HG02943 (cell line): Measurements from ENCODE around the gene DAB2IP.
"Not testable (repeated sequence)": the region's sequence is repeated elsewhere in the genome, so short reads cannot be mapped to it uniquely, and the experiment has no call there.

Experiments used
- ATAC-seq: cut with Tn5 transposase; IDR thresholded peaks from one replicate; pipeline ENCODE4 v1.9.1; 2021; ENCODE audit warnings: mild to moderate bottlenecking, low read depth, moderate library complexity; ENCODE audit not compliant: unreplicated experiment

The DAB2IP gene

DNA sequence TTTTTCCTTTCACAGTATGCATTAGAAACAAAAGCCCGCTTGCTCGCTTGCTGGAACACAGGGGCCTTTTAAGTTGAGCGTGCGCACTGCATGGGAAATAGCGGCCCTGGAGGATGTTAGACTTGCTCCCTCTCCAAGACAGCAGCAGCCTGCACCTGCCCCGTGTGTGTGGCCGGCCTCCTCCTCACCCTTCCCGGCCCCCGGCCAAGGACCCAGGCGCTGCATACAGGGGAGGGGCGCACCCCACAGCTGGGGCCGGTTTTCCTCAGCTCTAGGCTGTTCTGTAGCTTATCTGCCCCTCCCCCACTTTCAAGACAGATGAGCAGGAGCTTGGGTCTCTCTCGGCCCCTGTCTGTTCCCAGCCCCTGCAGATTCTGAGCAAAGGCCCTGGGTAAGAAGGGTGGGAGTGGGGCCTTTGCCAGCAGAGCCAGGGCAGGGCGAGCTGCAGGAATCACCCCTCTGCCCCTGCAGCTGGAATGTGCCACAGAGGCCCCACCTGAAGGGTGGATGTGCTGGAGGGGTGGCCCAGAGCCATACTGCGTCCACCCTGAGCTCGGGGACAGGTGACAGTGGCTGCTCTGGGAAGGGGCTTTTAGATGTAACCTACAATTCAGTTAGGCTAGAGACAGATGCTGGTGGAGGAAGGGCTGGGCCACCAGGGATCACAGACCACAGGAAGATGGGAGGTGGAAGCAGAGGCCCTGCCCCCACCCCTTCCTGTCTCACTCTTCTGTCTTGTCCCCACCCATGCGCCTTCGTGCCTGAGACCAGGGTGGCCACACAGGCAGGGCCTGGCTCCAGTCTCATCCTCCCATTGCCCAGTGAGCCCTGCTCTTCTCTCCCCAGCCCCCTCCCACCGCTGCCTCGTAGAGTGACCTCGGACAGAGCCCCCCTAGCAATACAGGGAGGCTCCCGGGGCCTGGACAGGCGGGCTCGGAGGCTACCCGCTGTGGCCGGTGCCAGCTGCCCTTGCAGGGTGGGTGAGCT lies 132.4 kb downstream of the DAB2IP start:
- no peak for ATAC-seq

DNA sequence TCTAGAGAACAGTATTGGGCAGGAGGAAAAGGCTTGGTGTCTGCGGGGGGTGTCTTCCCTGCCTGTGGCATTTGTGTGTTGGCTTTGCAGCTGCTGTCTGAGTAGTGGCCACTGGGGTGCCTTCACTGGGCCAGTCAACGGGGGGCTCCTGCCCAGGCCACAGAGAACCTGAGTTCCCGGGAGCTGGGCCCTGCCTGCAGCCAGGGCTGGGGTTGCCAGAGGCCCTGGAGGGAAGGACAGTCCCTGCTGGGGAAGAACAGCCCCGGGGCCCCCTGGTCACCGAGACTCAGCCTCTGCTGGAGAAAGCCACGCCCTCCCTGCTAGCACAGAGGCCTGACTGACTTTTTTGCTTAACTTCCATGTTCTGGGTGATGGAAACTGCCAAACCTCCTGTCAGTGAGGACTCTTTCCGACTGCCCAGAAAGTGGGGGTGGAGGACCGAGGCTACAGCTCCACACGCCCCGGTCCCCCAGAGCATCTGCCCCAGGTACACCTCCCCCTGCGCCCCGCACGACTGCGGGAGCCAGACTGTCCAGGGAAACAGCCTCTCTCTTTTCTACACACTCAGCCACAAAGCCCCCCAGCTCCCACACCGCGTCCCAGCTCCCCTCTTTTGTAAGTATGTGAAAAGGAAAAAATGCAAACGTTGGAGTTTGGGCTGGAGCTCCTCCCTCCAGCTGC lies 133.4 kb downstream of the DAB2IP start:
- ATAC-seq = no peak

DNA sequence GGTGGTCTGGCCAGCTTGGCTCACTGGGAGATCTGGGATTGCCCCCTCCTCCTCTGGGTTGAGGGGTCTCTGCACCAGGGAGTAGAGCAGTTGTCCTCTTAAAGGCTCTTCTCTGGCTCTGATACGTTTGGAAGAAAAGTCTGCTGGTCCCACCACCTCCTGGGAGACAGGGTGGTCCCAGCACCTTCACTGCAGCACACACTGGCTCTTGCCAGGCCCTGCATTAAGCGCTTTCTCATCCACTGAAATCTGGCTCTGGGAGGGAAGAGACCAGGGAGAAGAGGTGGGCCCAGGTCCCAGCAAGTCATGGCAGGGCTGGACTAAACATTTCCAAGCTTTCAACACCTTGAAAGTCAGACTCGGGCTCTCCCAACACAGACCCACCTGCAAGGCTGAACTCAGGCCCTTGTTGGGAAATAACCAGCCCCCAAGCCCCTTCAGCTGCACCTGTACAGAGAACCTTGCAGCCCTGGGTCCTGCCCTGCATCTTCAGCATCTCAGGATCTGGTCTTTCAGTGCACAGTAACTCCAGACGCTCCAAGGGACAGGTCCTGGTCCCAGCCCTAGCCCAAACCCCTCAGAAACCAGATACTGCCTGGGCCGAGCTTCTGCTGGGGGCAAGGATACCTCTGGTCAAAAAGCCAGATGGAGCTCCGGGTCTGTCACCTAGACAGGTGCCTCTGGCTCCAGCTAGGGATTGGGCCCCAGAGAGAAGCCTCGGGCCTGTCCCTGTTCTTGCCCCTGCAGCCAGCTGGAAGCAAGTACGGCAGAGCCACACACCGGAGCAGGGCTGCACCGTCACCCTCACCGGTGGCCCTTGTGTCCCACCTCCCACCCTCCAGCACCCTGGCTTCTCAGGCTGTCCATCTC lies 134.5 kb downstream of the DAB2IP start:
- no peak for ATAC-seq

DNA sequence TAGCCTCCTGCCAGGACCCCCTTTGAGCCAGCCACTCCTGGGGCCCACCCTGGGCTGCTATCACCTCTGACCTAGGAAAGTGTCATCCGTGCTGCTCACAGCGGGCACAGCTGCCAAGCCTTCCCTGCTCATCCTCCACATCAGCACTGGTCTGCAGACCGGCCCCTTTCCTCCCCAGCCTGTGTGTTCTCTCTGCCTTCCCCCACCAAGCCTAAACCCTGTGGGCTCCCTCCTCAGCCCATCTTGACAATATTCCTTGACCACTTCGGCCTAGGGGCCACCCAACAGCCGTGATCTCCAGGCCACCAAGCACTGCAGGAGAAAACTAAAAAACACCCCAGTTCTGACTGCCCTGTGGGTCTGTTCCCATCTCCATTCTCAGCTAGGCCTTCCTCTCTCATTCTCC lies 135.1 kb downstream of the DAB2IP start:
- no peak for ATAC-seq

DNA sequence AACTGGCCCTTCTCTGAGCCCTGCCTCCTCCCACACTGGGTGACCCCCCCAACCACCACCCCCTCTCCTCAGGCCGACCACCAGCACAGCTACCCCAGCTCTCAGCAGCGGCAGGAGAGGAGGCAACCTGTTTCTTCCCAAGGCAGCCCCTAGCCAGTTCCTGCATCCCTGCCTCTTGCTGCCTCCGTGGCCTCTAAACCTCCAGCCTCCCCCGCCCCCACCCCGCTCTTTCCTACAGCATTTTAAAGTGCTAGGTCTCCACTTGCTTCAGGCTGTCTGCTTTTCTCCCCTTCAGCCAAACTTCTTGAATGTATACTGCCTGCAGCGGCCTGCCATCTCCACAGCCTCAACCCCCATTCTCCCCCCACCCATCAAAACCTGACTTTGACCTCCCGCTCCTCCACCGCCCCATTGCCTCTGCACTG lies 135.6 kb downstream of the DAB2IP start:
- no peak for ATAC-seq

DNA sequence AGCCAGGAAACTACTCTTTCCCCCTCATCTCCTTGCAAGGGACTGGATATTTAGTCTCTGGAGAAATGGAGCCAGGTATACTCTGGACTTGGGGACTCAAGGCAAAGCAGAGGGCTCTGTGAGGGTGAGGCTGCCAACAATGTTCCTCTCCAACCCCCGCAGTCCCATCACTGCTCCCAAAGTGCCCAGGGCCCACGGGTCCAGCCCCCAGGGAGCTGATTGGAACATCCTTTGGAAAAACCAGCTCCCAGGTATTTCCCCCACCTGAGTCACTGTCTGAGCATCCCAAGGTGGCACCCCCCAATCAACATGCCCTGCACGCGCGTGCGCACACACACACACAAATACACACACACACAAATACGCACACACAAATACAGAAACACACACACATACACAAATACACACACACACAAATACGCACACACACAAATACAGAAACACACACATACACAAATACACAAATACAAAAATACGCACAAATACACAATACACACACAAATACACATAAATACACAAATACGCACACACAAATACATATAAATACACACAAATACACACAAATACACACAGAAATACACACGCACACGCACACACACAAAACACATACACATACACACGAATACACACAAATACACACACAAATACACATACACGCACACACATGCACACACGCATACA lies 137.4 kb downstream of the DAB2IP start:
- ATAC-seq = no peak

DNA sequence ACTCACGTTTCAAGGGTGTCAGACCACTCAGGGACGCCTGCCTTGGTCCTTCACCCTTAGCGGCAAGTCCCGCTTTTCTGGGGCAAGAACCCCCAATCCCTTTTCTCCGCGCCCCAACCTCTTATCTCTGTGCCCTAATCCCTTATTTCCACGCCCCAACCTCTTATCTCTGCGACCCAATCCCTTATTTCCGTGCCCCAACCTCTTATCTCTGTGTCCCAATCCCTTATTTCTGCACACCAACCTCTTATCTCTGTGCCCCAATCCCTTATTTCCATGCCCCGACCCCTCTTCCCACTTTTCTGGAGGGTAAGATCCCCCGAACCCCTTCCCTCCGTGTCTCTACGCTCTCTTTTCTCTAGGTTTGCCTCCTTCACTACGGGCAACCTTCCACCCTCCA lies 139.4 kb downstream of the DAB2IP start:
- no peak for ATAC-seq

DNA sequence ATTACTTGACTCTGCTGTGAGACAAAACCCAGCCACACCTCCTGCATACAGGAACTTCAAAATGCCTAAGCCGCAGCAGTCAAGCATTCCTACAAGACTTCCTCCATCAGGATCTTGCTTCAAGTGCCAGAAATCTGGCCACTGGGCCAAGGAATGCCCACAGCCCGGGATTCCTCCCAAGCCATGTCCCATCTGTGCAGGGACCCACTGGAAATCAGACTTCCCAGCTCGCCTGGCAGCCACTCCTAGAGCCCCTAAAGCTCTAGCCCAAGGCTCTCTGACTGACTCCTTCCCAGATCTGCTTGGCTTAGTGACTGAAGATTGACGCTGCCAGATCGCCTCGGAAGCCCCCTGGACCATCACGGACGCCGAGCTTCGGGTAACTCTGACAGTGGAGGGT lies 141.0 kb downstream of the DAB2IP start:
- ATAC-seq = not testable (repeated sequence)

DNA sequence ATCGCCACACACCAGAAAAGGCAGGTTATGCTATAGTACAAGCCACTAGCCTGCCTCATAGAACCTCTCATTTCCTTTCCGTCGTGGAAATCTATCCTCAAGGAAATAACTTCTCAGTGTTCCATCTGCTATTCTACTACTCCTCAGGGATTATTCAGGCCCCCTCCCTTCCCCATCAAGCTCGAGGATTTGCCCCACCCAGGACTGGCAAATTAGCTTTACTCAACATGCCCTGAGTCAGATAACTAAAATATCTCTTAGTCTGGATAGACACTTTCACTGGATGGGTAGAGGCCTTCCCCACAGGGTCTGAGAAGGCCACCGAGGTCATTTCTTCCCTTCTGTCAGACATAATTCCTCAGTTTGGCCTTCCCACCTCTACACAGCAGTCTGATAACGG lies 142.9 kb downstream of the DAB2IP start:
- not testable (repeated sequence) for ATAC-seq

DNA sequence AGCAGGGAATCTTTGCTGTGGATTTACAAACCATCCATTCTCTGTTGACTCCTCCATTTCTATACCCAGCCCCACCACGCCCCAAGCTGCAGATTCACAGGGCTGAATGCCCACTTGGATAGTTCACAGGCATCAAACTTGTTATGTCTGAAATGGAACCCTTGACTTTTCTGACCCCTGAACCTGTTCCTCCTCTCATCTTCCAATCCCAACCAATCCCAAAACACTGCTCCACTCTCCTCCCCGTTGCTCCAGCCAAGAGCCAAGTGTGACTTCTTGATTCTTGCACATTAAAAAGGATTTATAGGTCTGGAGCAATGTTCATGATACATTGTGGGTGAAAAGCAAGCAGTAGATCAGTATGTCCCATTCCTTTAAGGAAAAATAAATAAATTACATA lies 145.6 kb downstream of the DAB2IP start:
- ATAC-seq = no peak

DNA sequence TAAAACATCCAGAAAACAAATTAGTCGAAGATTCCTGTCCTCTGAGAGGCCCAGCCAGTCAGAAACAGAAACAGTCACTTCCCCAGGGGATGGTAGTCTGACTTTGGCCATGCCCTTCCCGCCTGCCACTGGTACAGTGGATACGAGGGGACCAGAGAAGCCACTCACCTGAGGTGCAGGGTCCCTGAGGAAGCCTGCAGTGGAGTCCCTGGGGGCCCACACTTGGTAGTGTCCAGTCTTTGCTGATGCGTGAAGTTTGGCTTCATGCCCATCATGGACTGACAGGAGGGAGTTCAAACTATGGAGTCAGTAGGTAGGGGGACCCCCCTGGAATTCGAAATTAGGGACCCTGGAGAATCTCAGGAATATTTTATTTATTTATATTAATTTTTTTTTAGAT lies 147.5 kb downstream of the DAB2IP start:
- no peak for ATAC-seq

DNA sequence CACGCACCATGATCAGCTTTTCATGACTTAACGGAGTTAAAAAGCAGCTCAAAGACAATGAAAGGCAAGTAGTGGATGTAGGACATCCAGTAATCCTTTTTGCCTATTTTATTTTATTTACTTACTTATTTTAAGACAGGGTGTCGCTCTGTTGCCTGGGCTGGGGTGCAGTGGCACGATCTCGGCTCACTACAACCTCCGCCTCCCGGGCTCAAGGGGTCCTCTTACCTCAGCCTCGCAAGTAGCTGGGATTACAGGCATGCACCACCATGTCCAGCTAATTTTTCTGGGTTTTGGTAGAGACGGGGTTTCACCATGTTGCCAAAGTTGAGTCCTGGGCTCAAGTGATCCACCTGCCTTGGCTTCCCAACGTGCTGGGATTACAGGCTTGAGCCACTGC lies 148.9 kb downstream of the DAB2IP start:
- no peak for ATAC-seq

DNA sequence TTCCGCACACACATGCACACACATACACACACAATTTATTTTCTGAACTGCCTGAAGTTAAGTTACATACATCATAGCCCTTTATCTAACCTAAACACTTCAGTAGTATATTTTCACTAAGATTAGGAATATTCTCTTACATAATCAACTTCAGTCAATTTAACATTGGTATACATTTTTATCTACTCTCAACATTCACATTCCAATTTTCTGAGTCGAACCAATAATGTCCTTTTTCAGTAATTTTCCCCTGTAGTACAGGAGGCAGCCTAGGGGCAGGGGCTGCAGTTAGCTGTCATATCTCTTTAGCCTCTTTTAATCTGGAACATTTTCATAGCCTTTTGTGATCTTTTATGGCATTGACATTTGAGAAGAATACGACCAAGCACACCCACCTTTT lies 150.1 kb downstream of the DAB2IP start:
- ATAC-seq = no peak

DNA sequence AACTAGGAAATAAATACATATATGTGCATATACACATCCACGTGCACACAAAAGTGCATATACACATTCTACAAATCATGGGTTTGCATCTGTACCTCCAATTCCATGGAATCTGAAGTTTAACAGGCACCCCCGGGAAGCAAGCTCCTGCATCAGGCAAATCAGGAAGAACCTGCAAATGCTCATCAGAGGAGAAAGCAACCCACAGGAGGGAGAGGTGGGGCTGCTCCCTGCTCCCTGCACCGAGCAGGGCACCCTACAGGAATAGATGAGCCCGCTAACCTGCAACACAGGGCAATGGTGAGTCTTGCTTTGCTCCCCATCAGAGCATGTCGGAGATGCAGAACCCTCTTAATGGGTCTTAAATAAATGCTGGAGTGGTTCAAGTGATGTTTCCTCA lies 151.3 kb downstream of the DAB2IP start:
- no peak for ATAC-seq

DNA sequence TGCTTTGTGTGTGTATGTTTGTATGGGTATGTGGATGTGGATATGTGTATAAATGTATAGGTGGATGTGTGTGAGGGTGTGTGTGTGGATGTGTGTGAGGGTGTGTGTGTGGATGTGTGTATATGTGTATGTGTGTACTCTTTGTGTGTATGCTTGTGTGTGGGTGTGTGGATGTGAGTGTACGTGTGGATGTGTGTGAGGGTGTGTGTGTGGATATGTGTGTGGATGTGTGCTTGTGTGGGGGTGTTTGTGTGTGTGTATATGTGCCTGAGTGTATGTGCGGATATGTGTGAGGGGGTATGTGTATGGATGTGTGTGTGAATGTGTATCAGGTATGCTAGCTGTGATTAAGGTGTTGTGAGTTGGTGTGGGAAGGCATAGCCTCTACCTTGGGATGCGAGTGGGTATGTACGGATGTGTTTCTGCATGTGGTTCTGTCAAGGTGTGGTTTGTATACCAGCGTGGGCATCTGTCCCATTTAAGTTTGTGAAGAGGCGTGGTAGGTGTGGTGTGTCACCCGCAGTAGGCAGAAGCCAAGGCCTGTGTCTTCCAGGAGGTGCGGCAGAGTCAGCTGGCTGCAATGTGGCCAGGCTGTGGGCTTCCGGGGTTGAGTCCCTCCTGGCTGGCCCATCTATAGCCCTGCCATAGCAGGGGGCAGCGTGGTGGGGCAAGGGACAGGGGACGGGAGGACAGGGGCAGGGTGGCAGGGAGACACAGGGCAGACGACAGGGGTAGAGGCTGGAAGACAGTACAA lies 155.8 kb downstream of the DAB2IP start:
- no peak for ATAC-seq

DNA sequence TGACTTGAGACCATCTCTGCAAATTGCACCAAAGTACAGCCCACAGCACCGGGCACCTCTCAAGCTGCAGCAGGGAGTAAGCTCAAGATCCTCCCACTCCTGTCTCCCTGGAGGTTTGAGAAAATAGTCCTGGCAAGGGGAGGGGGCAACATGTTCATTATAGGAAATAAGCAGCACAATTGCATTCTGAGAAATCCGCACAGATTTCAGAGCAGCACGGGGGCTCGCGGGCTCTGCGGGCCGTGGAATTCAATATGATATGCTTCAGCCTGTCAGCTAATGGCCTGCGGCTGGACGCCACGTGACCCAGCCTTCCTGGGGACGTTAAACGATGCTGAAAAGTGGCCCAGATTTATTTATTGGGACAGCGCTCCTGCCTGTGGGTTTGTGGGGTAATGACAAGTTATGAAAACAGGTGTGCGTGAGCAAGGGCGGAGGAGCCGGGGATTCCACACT lies 156.4 kb downstream of the DAB2IP start:
- ATAC-seq = no peak

DNA sequence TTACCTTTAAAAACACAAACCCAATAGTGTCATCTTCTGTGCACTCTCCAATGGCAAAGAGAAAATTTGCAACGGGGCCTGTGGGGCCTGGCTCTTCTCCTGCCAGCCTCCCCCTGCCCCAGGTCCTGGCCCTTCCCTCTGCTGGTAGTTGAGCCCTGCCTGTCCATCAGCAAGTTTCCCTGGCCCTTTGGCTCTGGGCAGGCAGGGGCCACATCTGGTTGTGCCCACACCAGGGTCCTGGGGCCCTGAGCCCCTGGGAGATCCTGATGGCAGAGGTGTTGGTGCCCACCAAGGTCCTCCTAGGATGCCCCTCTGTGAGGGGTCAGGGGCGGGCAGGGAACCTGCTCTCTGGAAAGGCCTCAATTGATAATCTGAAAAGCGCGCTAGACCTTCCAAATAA lies 157.3 kb downstream of the DAB2IP start:
- ATAC-seq = no peak

DNA sequence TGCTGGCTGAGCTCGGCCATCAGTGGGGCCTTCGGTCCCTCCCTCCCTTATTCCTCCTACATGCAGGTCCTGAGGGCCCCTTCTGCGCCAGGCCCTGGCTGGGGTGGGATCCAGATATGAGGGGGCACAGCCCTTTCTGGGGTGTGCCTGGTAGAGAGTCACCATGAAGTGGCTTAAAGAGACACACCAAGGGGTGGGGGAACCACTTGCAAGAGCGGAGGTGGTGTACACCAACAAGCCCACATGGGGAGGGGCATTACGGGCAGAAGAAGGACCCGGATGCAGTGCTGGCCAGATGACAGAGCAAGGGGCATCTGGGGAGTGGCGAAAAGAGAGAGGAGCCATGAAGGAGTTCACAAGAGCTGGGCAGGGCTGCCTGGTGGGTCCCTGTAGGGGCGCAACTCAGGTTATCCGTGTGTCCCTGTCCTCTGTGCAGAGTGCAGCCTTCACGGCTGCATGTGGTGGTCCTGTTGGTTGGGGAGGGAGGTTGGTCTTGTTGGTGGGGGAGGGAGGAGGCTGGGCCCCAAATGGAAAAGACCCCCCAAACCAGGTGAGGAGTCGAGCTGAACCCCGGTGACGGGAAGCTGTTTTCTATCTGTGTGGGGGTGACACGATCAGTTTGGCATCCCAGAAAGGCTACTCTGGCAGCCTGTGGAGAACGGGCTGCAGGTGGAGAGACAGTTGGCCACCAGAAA lies 158.1 kb downstream of the DAB2IP start:
- no peak for ATAC-seq

DNA sequence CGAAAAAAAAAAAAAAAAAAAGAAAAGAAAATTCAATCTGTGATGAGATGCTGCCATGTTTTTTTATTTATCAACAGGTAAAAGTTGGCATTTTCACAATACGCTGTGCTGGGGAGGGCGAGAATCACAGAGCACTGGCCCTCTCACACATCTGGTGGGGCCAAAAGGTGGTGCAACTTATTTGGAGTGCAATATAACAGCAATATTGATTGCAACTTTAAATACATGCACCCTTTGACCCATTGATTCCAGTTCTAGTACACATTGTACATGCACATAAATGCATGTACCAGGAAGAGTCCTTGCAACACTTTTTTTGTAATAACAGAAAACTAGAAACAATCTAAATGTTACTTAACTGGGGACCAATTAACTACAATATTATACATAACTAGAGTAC lies 159.1 kb downstream of the DAB2IP start:
- no peak for ATAC-seq
